HCT116 (cell line): ENCODE measurements around the gene NEURL4.

ENCODE experiments used
- CTCF ChIP-seq, 3 experiments: fragments of 200-600 bp in 1 of 3; sonication (generic) in 1 of 3; IDR thresholded peaks in 2 of 3; conservative IDR thresholded peaks in 1 of 3; 2 replicates each; pipeline ENCODE4 v1.5.1; 2012 to 2017; ENCODE audit warnings: low read depth in 2 of 3, low read length in 2 of 3, antibody characterized with exemption in 1 of 3, borderline replicate concordance in 1 of 3, control low read depth in 1 of 3, mild to moderate bottlenecking in 1 of 3, mixed read lengths in 1 of 3, mixed run types in 1 of 3, moderate library complexity in 1 of 3; ENCODE audit not compliant: insufficient read depth in 1 of 3
- POLR2A ChIP-seq: IDR thresholded peaks from 2 replicates; pipeline ENCODE4 v1.7.0; 2011; ENCODE audit warnings: borderline replicate concordance; ENCODE audit not compliant: insufficient read depth, insufficient read length; ENCODE audit errors: extremely low read depth
- YY1 ChIP-seq: IDR thresholded peaks from 2 replicates; pipeline ENCODE4 v1.6.1; 2011; ENCODE audit warnings: low read length, low read depth, moderate library complexity, mild to moderate bottlenecking; ENCODE audit not compliant: insufficient replicate concordance; ENCODE audit errors: extremely low read depth

GRCh38 chr17:7367918-7368598 lies 38.9 kb upstream of the NEURL4 start:
- no peak for TF ChIP-seq CTCF (IDR thresholded peaks at IDR 0.05 in 2 of 3, conservative IDR thresholded peaks at IDR 0.05 in 1 of 3; ENCODE audit: borderline replicate concordance in 1 of 3, insufficient read depth in 1 of 3, low read depth in 2 of 3, low read length in 2 of 3)
- TF ChIP-seq YY1: no peak
- TF ChIP-seq POLR2A: no peak
